Measurements from ENCODE around the gene CCIN.

DNA sequence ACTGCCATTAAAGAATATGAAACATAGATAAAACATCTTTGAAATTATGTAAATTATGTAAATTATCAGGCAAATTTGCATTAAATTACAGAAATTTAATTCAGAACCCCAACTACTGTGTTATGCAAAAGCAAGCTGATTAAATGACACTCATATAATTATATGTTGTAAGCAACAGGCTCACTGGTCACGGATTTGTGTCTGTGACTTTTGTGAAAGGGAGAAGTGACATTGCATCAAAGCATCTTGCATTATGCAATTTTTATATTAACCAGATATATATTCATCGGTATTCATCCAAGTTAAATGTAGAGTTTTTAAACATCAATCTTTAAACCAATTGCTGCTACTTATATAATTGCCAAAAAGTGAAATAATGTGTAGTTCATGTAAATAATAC, 45.7 kb upstream of the CCIN start:
- TF ChIP-seq ZFP1 (CRISPR knock-in tag; IDR thresholded peaks at IDR 0.05): no peak
- TF ChIP-seq ISX (CRISPR knock-in tag; conservative IDR thresholded peaks at IDR 0.05): no peak
- TF ChIP-seq MTF1 (CRISPR knock-in tag; IDR thresholded peaks at IDR 0.05): no peak
- TF ChIP-seq, protein P1, sequence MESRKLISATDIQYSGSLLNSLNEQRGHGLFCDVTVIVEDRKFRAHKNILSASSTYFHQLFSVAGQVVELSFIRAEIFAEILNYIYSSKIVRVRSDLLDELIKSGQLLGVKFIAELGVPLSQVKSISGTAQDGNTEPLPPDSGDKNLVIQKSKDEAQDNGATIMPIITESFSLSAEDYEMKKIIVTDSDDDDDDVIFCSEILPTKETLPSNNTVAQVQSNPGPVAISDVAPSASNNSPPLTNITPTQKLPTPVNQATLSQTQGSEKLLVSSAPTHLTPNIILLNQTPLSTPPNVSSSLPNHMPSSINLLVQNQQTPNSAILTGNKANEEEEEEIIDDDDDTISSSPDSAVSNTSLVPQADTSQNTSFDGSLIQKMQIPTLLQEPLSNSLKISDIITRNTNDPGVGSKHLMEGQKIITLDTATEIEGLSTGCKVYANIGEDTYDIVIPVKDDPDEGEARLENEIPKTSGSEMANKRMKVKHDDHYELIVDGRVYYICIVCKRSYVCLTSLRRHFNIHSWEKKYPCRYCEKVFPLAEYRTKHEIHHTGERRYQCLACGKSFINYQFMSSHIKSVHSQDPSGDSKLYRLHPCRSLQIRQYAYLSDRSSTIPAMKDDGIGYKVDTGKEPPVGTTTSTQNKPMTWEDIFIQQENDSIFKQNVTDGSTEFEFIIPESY (CRISPR knock-in tag; IDR thresholded peaks at IDR 0.05): no peak
- TF ChIP-seq ZNF253 (CRISPR knock-in tag; IDR thresholded peaks at IDR 0.05; ENCODE audit: borderline replicate concordance): no peak
- no peak for TF ChIP-seq CHD2 (IDR thresholded peaks at IDR 0.05; ENCODE audit: low read depth, low read length)
- TF ChIP-seq, protein P2, sequence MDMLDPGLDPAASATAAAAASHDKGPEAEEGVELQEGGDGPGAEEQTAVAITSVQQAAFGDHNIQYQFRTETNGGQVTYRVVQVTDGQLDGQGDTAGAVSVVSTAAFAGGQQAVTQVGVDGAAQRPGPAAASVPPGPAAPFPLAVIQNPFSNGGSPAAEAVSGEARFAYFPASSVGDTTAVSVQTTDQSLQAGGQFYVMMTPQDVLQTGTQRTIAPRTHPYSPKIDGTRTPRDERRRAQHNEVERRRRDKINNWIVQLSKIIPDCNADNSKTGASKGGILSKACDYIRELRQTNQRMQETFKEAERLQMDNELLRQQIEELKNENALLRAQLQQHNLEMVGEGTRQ (IDR thresholded peaks at IDR 0.05; ENCODE audit: low read depth, low read length): no peak
- TF ChIP-seq, protein P2 (CRISPR knock-in tag; IDR thresholded peaks at IDR 0.05; ENCODE audit: borderline replicate concordance): no peak
- no peak for TF ChIP-seq DR1 (CRISPR knock-in tag; IDR thresholded peaks at IDR 0.05)

All from HepG2 (cell line).